H9 (cell line): ENCODE results near the gene ARFGAP1. TPM values are rescaled to one million over a fixed set of nuclear protein-coding genes. Genes with fewer than 3 reads are reported as not detected.
A peak's percentile ranks its signal among the peaks of the same experiment; 100 is the strongest.

Experiments
- DNase-seq: peaks from one replicate; pipeline ENCODE4 v3.0.0-alpha.2; 2017
- H2AFZ ChIP-seq: one replicate; pipeline ENCODE4 v1.6.1; 2013; ENCODE audit warnings: mild to moderate bottlenecking, low read length, control low read depth, moderate library complexity
- H2AK5ac ChIP-seq: 2 replicates; pipeline ENCODE4 v1.6.1; 2013; ENCODE audit warnings: low read length, control low read depth, mixed read lengths; ENCODE audit not compliant: insufficient read length
- H2BK120ac ChIP-seq: one replicate; pipeline ENCODE4 v1.6.1; 2013; ENCODE audit warnings: low read depth, mild to moderate bottlenecking, low read length, control low read depth, inconsistent platforms; ENCODE audit not compliant: poor library complexity, severe bottlenecking
- H2BK12ac ChIP-seq: 2 replicates; pipeline ENCODE4 v1.6.1; 2013; ENCODE audit warnings: low read length, control low read depth, mixed read lengths, low read depth; ENCODE audit not compliant: insufficient read length
- H2BK15ac ChIP-seq: 2 replicates; pipeline ENCODE4 v1.6.1; 2013; ENCODE audit warnings: low read depth, low read length, control low read depth
- H2BK20ac ChIP-seq: one replicate; pipeline ENCODE4 v1.6.1; 2013; ENCODE audit warnings: low read depth, mild to moderate bottlenecking, low read length, control low read depth, inconsistent platforms; ENCODE audit not compliant: poor library complexity, severe bottlenecking
- H2BK5ac ChIP-seq: 2 replicates; pipeline ENCODE4 v1.6.1; 2013; ENCODE audit warnings: low read length, control low read depth, mixed read lengths; ENCODE audit not compliant: insufficient read length
- H3K14ac ChIP-seq: 2 replicates; pipeline ENCODE4 v1.6.1; 2013; ENCODE audit warnings: low read length, control low read depth; ENCODE audit not compliant: insufficient read depth
- H3K18ac ChIP-seq: 2 replicates; pipeline ENCODE4 v1.6.1; 2013; ENCODE audit warnings: low read depth, mild to moderate bottlenecking, mixed read lengths, low read length, control low read depth; ENCODE audit not compliant: insufficient read length
- H3K23ac ChIP-seq: 2 replicates; pipeline ENCODE4 v1.6.1; 2013; ENCODE audit warnings: low read length, control low read depth, mixed read lengths, low read depth; ENCODE audit not compliant: insufficient read length
- H3K23me2 ChIP-seq: 2 replicates; pipeline ENCODE4 v1.6.1; 2013; ENCODE audit warnings: low read depth, mild to moderate bottlenecking, mixed read lengths, low read length, control low read depth; ENCODE audit not compliant: insufficient read length, poor library complexity, severe bottlenecking
- H3K27ac ChIP-seq: 2 replicates; pipeline ENCODE4 v1.5.1; 2013; ENCODE audit warnings: low read length, control low read depth, mixed read lengths, low read depth; ENCODE audit not compliant: insufficient read length
- H3K27me3 ChIP-seq: 2 replicates; pipeline ENCODE4 v1.6.1; 2013; ENCODE audit warnings: low read length, control low read depth, inconsistent platforms; ENCODE audit not compliant: insufficient read depth
- H3K4ac ChIP-seq: 2 replicates; pipeline ENCODE4 v1.6.1; 2013; ENCODE audit warnings: low read depth, mild to moderate bottlenecking, control low read depth, inconsistent platforms, low read length, moderate library complexity
- H3K4me1 ChIP-seq: 2 replicates; pipeline ENCODE4 v1.6.1; 2013; ENCODE audit warnings: low read length, control low read depth, inconsistent platforms; ENCODE audit not compliant: insufficient read depth
- H3K4me2 ChIP-seq: 2 replicates; pipeline ENCODE4 v1.6.1; 2013; ENCODE audit warnings: low read length, control low read depth, mixed read lengths; ENCODE audit not compliant: insufficient read length, insufficient read depth
- H3K56ac ChIP-seq: 2 replicates; pipeline ENCODE4 v1.6.1; 2013; ENCODE audit warnings: low read depth, mild to moderate bottlenecking, mixed read lengths, low read length, control low read depth; ENCODE audit not compliant: insufficient read length
- H3K79me1 ChIP-seq: 2 replicates; pipeline ENCODE4 v1.6.1; 2013; ENCODE audit warnings: low read depth, mild to moderate bottlenecking, moderate library complexity, low read length, control low read depth, inconsistent platforms; ENCODE audit not compliant: insufficient read depth, poor library complexity, severe bottlenecking
- H3K79me2 ChIP-seq: 2 replicates; pipeline ENCODE4 v1.6.1; 2013; ENCODE audit warnings: low read length, control low read depth, inconsistent platforms; ENCODE audit not compliant: insufficient read depth
- H3K9ac ChIP-seq: 2 replicates; pipeline ENCODE4 v1.6.1; 2013; ENCODE audit warnings: low read length, control low read depth, mixed read lengths; ENCODE audit not compliant: insufficient read length; ENCODE audit errors: extremely low read depth
- H3K9me3 ChIP-seq: one replicate; pipeline ENCODE4 v1.6.1; 2013; ENCODE audit warnings: low read depth, low read length, inconsistent platforms; ENCODE audit not compliant: control insufficient read depth
- H3T11ph ChIP-seq: one replicate; pipeline ENCODE4 v1.6.1; 2013; ENCODE audit warnings: mild to moderate bottlenecking, low read length, control low read depth, inconsistent platforms
- H4K20me1 ChIP-seq: one replicate; pipeline ENCODE4 v1.6.1; 2013; ENCODE audit not compliant: control insufficient read depth, insufficient read length, insufficient read depth
- H4K5ac ChIP-seq: 2 replicates; pipeline ENCODE4 v1.6.1; 2013; ENCODE audit warnings: low read depth, mild to moderate bottlenecking, mixed read lengths, low read length, control low read depth; ENCODE audit not compliant: insufficient read length
- H4K8ac ChIP-seq: replicated peaks from 2 replicates; pipeline ENCODE4 v1.6.1; 2013; ENCODE audit warnings: low read length, control low read depth, mixed read lengths, low read depth; ENCODE audit not compliant: insufficient read length
- H4K91ac ChIP-seq: 2 replicates; pipeline ENCODE4 v1.6.1; 2013; ENCODE audit warnings: low read depth, mild to moderate bottlenecking, moderate library complexity, mixed read lengths, low read length, control low read depth; ENCODE audit not compliant: insufficient read length
- H3K27ac Mint-ChIP-seq, 3 experiments: 2 replicates in 2 of 3; 3 replicates in 1 of 3; pipeline ENCODE4 v1.8.0; 2020 to 2021; ENCODE audit warnings: mixed read lengths in 3 of 3, mild to moderate bottlenecking in 1 of 3, moderate library complexity in 1 of 3
- H3K27me3 Mint-ChIP-seq: 2 replicates; pipeline ENCODE4 v1.8.0; 2021; ENCODE audit warnings: low read depth, mild to moderate bottlenecking, moderate library complexity, mixed read lengths
- H3K36me3 Mint-ChIP-seq, 3 experiments: 2 replicates in 2 of 3; 3 replicates in 1 of 3; pipeline ENCODE4 v1.8.0; 2020 to 2021; ENCODE audit warnings: low read depth in 3 of 3, mixed read lengths in 3 of 3; ENCODE audit not compliant: insufficient read depth in 1 of 3
- H3K4me1 Mint-ChIP-seq, 2 experiments: 2 replicates each; pipeline ENCODE4 v1.8.0; 2020; ENCODE audit warnings: mixed read lengths in 2 of 2
- H3K4me3 Mint-ChIP-seq, 2 experiments: 2 replicates in 1 of 2; 3 replicates in 1 of 2; pipeline ENCODE4 v1.8.0; 2020 to 2021; ENCODE audit warnings: mild to moderate bottlenecking in 2 of 2, mixed read lengths in 2 of 2, moderate library complexity in 1 of 2
- H3K9me3 Mint-ChIP-seq, 2 experiments: 2 replicates in 1 of 2; 3 replicates in 1 of 2; pipeline ENCODE4 v1.8.0; 2020; ENCODE audit warnings: mild to moderate bottlenecking in 2 of 2, mixed read lengths in 2 of 2, moderate library complexity in 1 of 2
- CTCF ChIP-seq: fragments of 200-600 bp; sonication (generic); conservative IDR thresholded peaks from 3 replicates; pipeline ENCODE4 v1.8.0; 2021; ENCODE audit warnings: antibody characterized with exemption, mild to moderate bottlenecking
- WGBS: extraction: QIAGEN DNeasy Blood & Tissue Kit; methylation state at CpG from one replicate; pipeline ENCODE4 v1.1.7; 2013; ENCODE audit warnings: missing lambda C conversion rate, low lambda C conversion rate, mixed read lengths; ENCODE audit not compliant: insufficient read length; ENCODE audit errors: extremely low coverage; 5-methylcytosine and 5-hydroxymethylcytosine counted together
- total RNA-seq: library from RNA; stranded (reverse); gene quantifications from 2 replicates; pipeline ENCODE4 v1.2.1, GENCODE V29; 2021

Gene ARFGAP1
- total RNA-seq, 1 experiment from 2014 or later = 114 TPM

GRCh38 chr20:63291811-63292210, 19.2 kb downstream of the ARFGAP1 start:
- no peak overlapping the region for H3K4ac ChIP-seq
- no peaks in the 10 kb centered on the region for H3K27me3 ChIP-seq
- no peak overlapping the region for H2AK5ac ChIP-seq
- H2BK20ac ChIP-seq = no peak overlapping the region
- Mint-ChIP-seq H3K27ac (peak overlapping the region in 1 of 3 experiments; percentile 80; a peak in 1 of 7 replicates), H3K4me1 (peaks cover 9 to 24% of the 10 kb centered on the region in 2 experiments), H3K27me3 (peaks cover 10% of the 10 kb centered on the region), H3K9me3 (no peaks in the 10 kb centered on the region), H3K36me3 (peaks cover 3 to 23% (median 14%) of the 10 kb centered on the region in 3 experiments; a peak in 6 of 7 replicates), H3K4me3 (no peak overlapping the region)
- H2BK5ac ChIP-seq = no peak overlapping the region
- no peak overlapping the region for H4K5ac ChIP-seq
- H3K79me1 ChIP-seq = no peaks in the 10 kb centered on the region
- no peaks in the 10 kb centered on the region for H3K9me3 ChIP-seq
- no peak overlapping the region for H3T11ph ChIP-seq
- H3K18ac ChIP-seq = no peak overlapping the region
- no peak overlapping the region for H3K9ac ChIP-seq
- H2BK12ac ChIP-seq = no peak overlapping the region
- no peak for DNase-seq
- no peaks in the 10 kb centered on the region for H3K23me2 ChIP-seq
- no peak for TF ChIP-seq CTCF
- H3K4me1 ChIP-seq = no peaks in the 10 kb centered on the region; the same call in 1 of the 2 replicates
- no peak overlapping the region for H3K27ac ChIP-seq
- H3K79me2 ChIP-seq = no peaks in the 10 kb centered on the region
- H3K4me2 ChIP-seq = no peak overlapping the region
- H3K14ac ChIP-seq = no peak overlapping the region; the same call in 1 of the 2 replicates
- H2BK15ac ChIP-seq = no peak overlapping the region
- no peak overlapping the region for H4K8ac ChIP-seq
- H3K23ac ChIP-seq = no peak overlapping the region
- H2AFZ ChIP-seq = no peak overlapping the region
- H3K56ac ChIP-seq = no peak overlapping the region
- no peaks in the 10 kb centered on the region for H4K20me1 ChIP-seq
- no peak overlapping the region for H2BK120ac ChIP-seq
- no peak overlapping the region for H4K91ac ChIP-seq
- no CpG with 5 or more reads among the region's 10 CpGs for WGBS
